GM19023 (cell line): ENCODE measurements around the gene SH3BP4.
"Not testable (repeated sequence)": the region's sequence is repeated elsewhere in the genome, so short reads cannot be mapped to it uniquely, and the experiment has no call there.

Experiments
- ATAC-seq: cut with Tn5 transposase; IDR thresholded peaks from one replicate; pipeline ENCODE4 v1.9.1; 2021; ENCODE audit warnings: mild to moderate bottlenecking, moderate library complexity; ENCODE audit not compliant: unreplicated experiment

SH3BP4 gene

GRCh38 chr2:235009081-235009480, 57.3 kb downstream of the SH3BP4 start:
- ATAC-seq, result no peak

GRCh38 chr2:235010117-235010714, 58.4 kb downstream of the SH3BP4 start:
- no peak for ATAC-seq

GRCh38 chr2:235011607-235011928, 59.8 kb downstream of the SH3BP4 start:
- no peak for ATAC-seq

- no peak for ATAC-seq
Measured at GRCh38 chr2:235011929-235012631, 60.3 kb downstream of the SH3BP4 start.

- ATAC-seq, result no peak
Measured at GRCh38 chr2:235017441-235017840, 65.6 kb downstream of the SH3BP4 start.

- ATAC-seq, result no peak
Measured at GRCh38 chr2:235018838-235019237, 67.0 kb downstream of the SH3BP4 start.

GRCh38 chr2:235020141-235020540, 68.3 kb downstream of the SH3BP4 start:
- ATAC-seq, result not testable (repeated sequence)

GRCh38 chr2:235021752-235022151, 69.9 kb downstream of the SH3BP4 start:
- ATAC-seq, result no peak

- ATAC-seq, result no peak
Measured at GRCh38 chr2:235024191-235024860, 72.5 kb downstream of the SH3BP4 start.

GRCh38 chr2:235024931-235025773, 73.3 kb downstream of the SH3BP4 start:
- no peak for ATAC-seq

- no peak for ATAC-seq
Measured at GRCh38 chr2:235025800-235026536, 74.2 kb downstream of the SH3BP4 start.

- no peak for ATAC-seq
Measured at GRCh38 chr2:235026649-235027557, 75.1 kb downstream of the SH3BP4 start.

- no peak for ATAC-seq
Measured at GRCh38 chr2:235027558-235028214, 75.9 kb downstream of the SH3BP4 start.

- ATAC-seq, result no peak
Measured at GRCh38 chr2:235028646-235029045, 76.8 kb downstream of the SH3BP4 start.

GRCh38 chr2:235029054-235029453, 77.2 kb downstream of the SH3BP4 start:
- ATAC-seq, result no peak

- no peak for ATAC-seq
Measured at GRCh38 chr2:235030126-235030525, 78.3 kb downstream of the SH3BP4 start.

- no peak for ATAC-seq
Measured at GRCh38 chr2:235030936-235031335, 79.1 kb downstream of the SH3BP4 start.

- no peak for ATAC-seq
Measured at GRCh38 chr2:235031686-235032373, 80.0 kb downstream of the SH3BP4 start.

GRCh38 chr2:235032466-235032865, 80.6 kb downstream of the SH3BP4 start:
- ATAC-seq, result no peak
